ENCODE measurements around the gene SMAD6.

GRCh38 chr15:66775127-66776105 is 73.4 kb downstream of the SMAD6 start:
- TF ChIP-seq CTCF (IDR thresholded peaks at IDR 0.05) (no peak), POLR2A (IDR thresholded peaks at IDR 0.05) (no peak)
